CD14-positive monocyte (primary cell): ENCODE data around the gene MDFIC2. TPM values are rescaled to one million over a fixed set of nuclear protein-coding genes. Genes with fewer than 3 reads are reported as not detected.

Experiments
- DNase-seq, 3 donors: peaks; one replicate each; pipeline ENCODE4 v3.0.0-alpha.2; 2011 to 2022
- H2AFZ ChIP-seq: 2 replicates; pipeline ENCODE4 v1.6.0; 2012; ENCODE audit warnings: mild to moderate bottlenecking, low read depth, low read length, inconsistent platforms; ENCODE audit not compliant: insufficient read depth, poor library complexity, severe bottlenecking
- H3K27ac ChIP-seq, 2 donors: 1 replicate in 1 of 2; 2 replicates in 1 of 2; pipeline ENCODE4 v1.5.1; 2012 to 2013; ENCODE audit warnings: low read length in 2 of 2, control low read depth in 1 of 2, inconsistent platforms in 1 of 2, low read depth in 1 of 2, mild to moderate bottlenecking in 1 of 2
- H3K27me3 ChIP-seq, 2 donors: one replicate each; pipeline versions ENCODE4 v1.6.0 to v1.6.1; 2011 to 2013; ENCODE audit warnings: low read length in 2 of 2; ENCODE audit not compliant: control insufficient read depth in 2 of 2, insufficient read depth in 2 of 2
- H3K36me3 ChIP-seq, 2 donors: replicated peaks in 1 of 2; 1 replicate in 1 of 2; 2 replicates in 1 of 2; pipeline versions ENCODE4 v1.5.1 to v1.6.1; 2012 to 2013; ENCODE audit warnings: low read length in 2 of 2, control low read depth in 1 of 2, inconsistent platforms in 1 of 2, mild to moderate bottlenecking in 1 of 2; ENCODE audit not compliant: insufficient read depth in 2 of 2, control insufficient read depth in 1 of 2
- H3K4me1 ChIP-seq, 2 donors: 1 replicate in 1 of 2; 2 replicates in 1 of 2; pipeline versions ENCODE4 v1.5.1 to v1.6.1; 2012 to 2013; ENCODE audit warnings: low read length in 2 of 2, control low read depth in 1 of 2, inconsistent platforms in 1 of 2, mild to moderate bottlenecking in 1 of 2, moderate library complexity in 1 of 2; ENCODE audit not compliant: insufficient read depth in 2 of 2, control insufficient read depth in 1 of 2
- H3K4me2 ChIP-seq: replicated peaks from 2 replicates; pipeline ENCODE3; 2012; ENCODE audit warnings: low read length, moderate library complexity, mild to moderate bottlenecking; ENCODE audit not compliant: poor library complexity, severe bottlenecking; ENCODE audit errors: extremely low read depth
- H3K4me3 ChIP-seq, 3 experiments: fragments of 200-600 bp in 1 of 3; sonication (generic) in 1 of 3; replicated peaks in 1 of 3; 1 replicate in 2 of 3; 2 replicates in 1 of 3; pipeline ENCODE4 v1.5.1; 2011 to 2013; ENCODE audit warnings: low read length in 3 of 3, mild to moderate bottlenecking in 3 of 3, control low read depth in 2 of 3, low read depth in 2 of 3, inconsistent platforms in 1 of 3, moderate library complexity in 1 of 3
- H3K79me2 ChIP-seq: 2 replicates; pipeline ENCODE4 v1.6.0; 2012; ENCODE audit warnings: mild to moderate bottlenecking, control low read depth, inconsistent platforms, low read length, moderate library complexity; ENCODE audit not compliant: insufficient read depth
- H3K9ac ChIP-seq: 2 replicates; pipeline ENCODE4 v1.6.0; 2017; ENCODE audit warnings: low read length, mild to moderate bottlenecking; ENCODE audit not compliant: insufficient read depth, poor library complexity, severe bottlenecking
- H3K9me3 ChIP-seq, 2 donors: replicated peaks in 1 of 2; 1 replicate in 1 of 2; 2 replicates in 1 of 2; pipeline versions ENCODE4 v1.5.1 to v1.6.1; 2012 to 2013; ENCODE audit warnings: low read length in 2 of 2, control low read depth in 1 of 2; ENCODE audit not compliant: control insufficient read depth in 1 of 2, insufficient read depth in 1 of 2
- H4K20me1 ChIP-seq: 2 replicates; pipeline ENCODE4 v1.6.0; 2012; ENCODE audit warnings: mild to moderate bottlenecking, low read length, control low read depth, moderate library complexity; ENCODE audit not compliant: insufficient read depth
- H3K27ac Mint-ChIP-seq, 7 donors: one replicate each; pipeline ENCODE4 v1.8.0; 2020; ENCODE audit warnings: mild to moderate bottlenecking in 7 of 7, mixed read lengths in 7 of 7, moderate library complexity in 6 of 7, inconsistent platforms in 2 of 7
- H3K27me3 Mint-ChIP-seq, 3 donors: one replicate each; pipeline ENCODE4 v1.8.0; 2021 to 2022; ENCODE audit warnings: low read depth in 3 of 3, mild to moderate bottlenecking in 3 of 3, mixed read lengths in 3 of 3, moderate library complexity in 3 of 3, inconsistent platforms in 1 of 3
- H3K36me3 Mint-ChIP-seq, 2 donors: one replicate each; pipeline ENCODE4 v1.8.0; 2020; ENCODE audit warnings: mixed read lengths in 2 of 2, inconsistent platforms in 1 of 2, mild to moderate bottlenecking in 1 of 2
- H3K4me1 Mint-ChIP-seq: one replicate; pipeline ENCODE4 v1.8.0; 2020; ENCODE audit warnings: mild to moderate bottlenecking, mixed read lengths
- H3K4me3 Mint-ChIP-seq, 2 donors: one replicate each; pipeline ENCODE4 v1.8.0; 2020; ENCODE audit warnings: mild to moderate bottlenecking in 2 of 2, mixed read lengths in 2 of 2, moderate library complexity in 1 of 2
- H3K9me3 Mint-ChIP-seq, 7 donors: one replicate each; pipeline ENCODE4 v1.8.0; 2020 to 2022; ENCODE audit warnings: mixed read lengths in 7 of 7, mild to moderate bottlenecking in 6 of 7, moderate library complexity in 6 of 7, inconsistent platforms in 2 of 7
- CTCF ChIP-seq: fragments of 200-600 bp; IDR thresholded peaks from one replicate; pipeline ENCODE4 v1.8.0; 2022; ENCODE audit warnings: antibody characterized with exemption, mild to moderate bottlenecking
- WGBS: methylation state at CpG from one replicate; pipeline ENCODE4 v1.1.5; 2013; ENCODE audit warnings: missing lambda C conversion rate; ENCODE audit not compliant: insufficient coverage; 5-methylcytosine and 5-hydroxymethylcytosine counted together
- intact Hi-C, 2 donors: fragments of 100-400 bp; cut with micrococcal nuclease; formaldehyde crosslinking; loops; one replicate each; pipeline versions ENCODE4 v1.15.0 to v1.15.1; 2023
- polyA plus RNA-seq, 3 donors: library from polyadenylated mRNA; depleted of rRNA in 1 of 3; unstranded in 2 of 3; stranded (reverse) in 1 of 3; fragments of 300-500 nt in 2 of 3; fragments of >200 nt in 1 of 3; fragmentation: Illumina TruSeq in 2 of 3; gene quantifications; 1 replicate in 2 of 3; 2 replicates in 1 of 3; pipeline ENCODE4 v1.2.3, GENCODE V29; 2012 to 2021

The MDFIC2 gene
- polyA plus RNA-seq, 3 donors: not detected

GRCh38 chr3:70250492-70250891, 61.9 kb downstream of the MDFIC2 start:
- H3K4me1 ChIP-seq: no peaks in the 10 kb centered on the region
- H2AFZ ChIP-seq: no peak overlapping the region
- peaks cover 0 to 2% (median 0%) of the 10 kb centered on the region in 7 donors for H3K9me3 Mint-ChIP-seq
- no peak overlapping the region for H3K4me2 ChIP-seq
- 100% methylated on average over 1 of the region's 3 CpGs for WGBS
- DNase-seq: no peak
- H3K79me2 ChIP-seq: no peaks in the 10 kb centered on the region
- H3K27ac ChIP-seq: no peak overlapping the region
- no peak overlapping the region for H3K9ac ChIP-seq
- H3K36me3 ChIP-seq: no peaks in the 10 kb centered on the region
- no peak overlapping the region for H3K27ac Mint-ChIP-seq
- no peaks in the 10 kb centered on the region for H3K4me1 Mint-ChIP-seq
- H3K27me3 Mint-ChIP-seq: peaks cover 0 to 3% (median 0%) of the 10 kb centered on the region in 3 donors
- H3K36me3 Mint-ChIP-seq: no peaks in the 10 kb centered on the region
- TF ChIP-seq CTCF: no peak
- H3K9me3 ChIP-seq: no peaks in the 10 kb centered on the region
- no peaks in the 10 kb centered on the region for H4K20me1 ChIP-seq
- intact Hi-C loops: no loop called here
- no peak overlapping the region for H3K4me3 Mint-ChIP-seq
- H3K27me3 ChIP-seq: no peaks in the 10 kb centered on the region
- H3K4me3 ChIP-seq: no peak overlapping the region

DNA sequence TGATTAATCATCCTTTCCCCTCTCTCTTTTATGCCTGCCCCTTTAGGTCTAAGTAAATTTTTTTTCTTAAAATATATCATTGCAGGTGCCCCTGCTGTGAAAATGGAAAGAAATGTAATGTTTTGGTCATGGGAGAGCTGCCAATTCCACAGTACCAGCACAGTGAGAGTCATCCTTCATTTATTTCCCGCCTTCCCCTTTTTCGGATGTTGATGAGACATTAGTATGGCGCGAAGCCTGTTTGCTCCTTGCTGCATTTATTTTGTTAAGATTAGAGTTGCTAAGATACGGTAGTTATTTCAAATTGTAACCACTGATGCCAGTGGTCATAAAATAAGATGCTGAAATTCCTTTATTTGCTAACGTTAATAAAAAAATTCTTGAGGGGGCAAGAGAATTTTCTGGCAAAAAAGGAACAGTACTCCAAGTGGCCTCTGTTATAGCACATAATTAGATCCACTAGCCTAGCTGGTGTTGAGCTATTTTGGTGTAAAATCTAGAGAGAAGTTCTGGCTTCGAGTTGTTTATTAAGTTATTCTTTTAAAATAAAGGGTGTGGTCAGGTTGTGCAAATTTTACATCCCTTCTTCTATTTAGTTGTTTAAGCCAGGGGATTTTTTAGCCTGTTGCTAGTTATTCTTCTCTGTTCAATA, 62.8 kb downstream of the MDFIC2 start:
- no peaks in the 10 kb centered on the region for H3K9me3 ChIP-seq
- H3K79me2 ChIP-seq: no peaks in the 10 kb centered on the region
- H4K20me1 ChIP-seq: no peaks in the 10 kb centered on the region
- Mint-ChIP-seq H3K4me3 (no peak overlapping the region), H3K27me3 (peaks cover 0 to 3% (median 0%) of the 10 kb centered on the region in 3 donors), H3K36me3 (no peaks in the 10 kb centered on the region), H3K27ac (no peak overlapping the region), H3K4me1 (no peaks in the 10 kb centered on the region), H3K9me3 (peaks cover 0 to 2% (median 0%) of the 10 kb centered on the region in 7 donors)
- H3K4me3 ChIP-seq: no peak overlapping the region
- no peak for TF ChIP-seq CTCF
- no peak for DNase-seq
- no peak overlapping the region for H3K9ac ChIP-seq
- no peaks in the 10 kb centered on the region for H3K4me1 ChIP-seq
- no peaks in the 10 kb centered on the region for H3K36me3 ChIP-seq
- intact Hi-C loops: no loop called here
- no peaks in the 10 kb centered on the region for H3K27me3 ChIP-seq
- H3K4me2 ChIP-seq: no peak overlapping the region
- no peak overlapping the region for H3K27ac ChIP-seq
- 96% methylated on average over 3 of the region's 7 CpGs for WGBS
- no peak overlapping the region for H2AFZ ChIP-seq
